PC-3 (cell line): ENCODE measurements around the gene HECTD2. TPM values are rescaled to one million over a fixed set of nuclear protein-coding genes. Genes with fewer than 3 reads are reported as not detected.

Experiments
- ATAC-seq: fragments of 200-7000 bp; cut with Tn5 transposase; 2 replicates; pipeline ENCODE4 v1.9.1; 2020; ENCODE audit warnings: mild to moderate bottlenecking, moderate library complexity
- BruUV-seq: library from RNA; stranded (reverse); fragments of 400-500 nt; replicated peaks from 2 replicates; lab custom pipeline; 2021; lab: Mats Ljungman, UMichigan
- CTCF ChIA-PET: fragments of 300-600 bp; sonication (Branson Sonifier 250); formaldehyde crosslinking; loops from one replicate; lab custom pipeline; 2022; ENCODE audit warnings: antibody characterized with exemption; lab: Charles Lee
- POLR2A ChIA-PET: fragments of 300-600 bp; sonication (Branson Sonifier 250); formaldehyde crosslinking; loops from one replicate; lab custom pipeline; 2022; ENCODE audit warnings: antibody characterized with exemption; ENCODE audit not compliant: unreplicated experiment; lab: Charles Lee
- DNase-seq: peaks from one replicate; pipeline ENCODE4 v3.0.0-alpha.2; 2015
- H2AFZ ChIP-seq: fragments of 300-600 bp; sonication (generic); 2 replicates; pipeline ENCODE4 v1.6.0; 2016; ENCODE audit warnings: antibody characterized with exemption, low read length
- H3F3A ChIP-seq: fragments of 300-600 bp; sonication (generic); one replicate; pipeline ENCODE4 v1.6.0; 2017; ENCODE audit warnings: antibody characterized with exemption, low read length, control low read depth, mild to moderate bottlenecking; ENCODE audit not compliant: unreplicated experiment
- H3K27ac ChIP-seq: fragments of 300-600 bp; sonication (generic); 2 replicates; pipeline ENCODE4 v1.5.1; 2016; ENCODE audit warnings: mild to moderate bottlenecking, low read length
- H3K27me3 ChIP-seq: fragments of 300-600 bp; sonication (generic); 2 replicates; pipeline ENCODE4 v1.6.1; 2016; ENCODE audit warnings: low read length, mixed read lengths
- H3K36me3 ChIP-seq: fragments of 300-600 bp; sonication (generic); 2 replicates; pipeline ENCODE4 v1.6.1; 2016; ENCODE audit warnings: low read depth, mixed run types, low read length, mixed read lengths
- H3K4me1 ChIP-seq: fragments of 300-600 bp; sonication (generic); 2 replicates; pipeline ENCODE4 v1.5.1; 2016; ENCODE audit warnings: low read length; ENCODE audit not compliant: insufficient read depth
- H3K4me2 ChIP-seq: fragments of 300-600 bp; sonication (generic); 2 replicates; pipeline ENCODE4 v1.6.0; 2016; ENCODE audit warnings: low read length
- H3K4me3 ChIP-seq: fragments of 300-600 bp; sonication (generic); 2 replicates; pipeline ENCODE4 v1.5.1; 2016; ENCODE audit warnings: mild to moderate bottlenecking, low read length, mixed read lengths
- H3K79me2 ChIP-seq: fragments of 300-600 bp; sonication (generic); 2 replicates; pipeline ENCODE4 v1.6.1; 2017; ENCODE audit warnings: low read length, mixed read lengths
- H3K9ac ChIP-seq: fragments of 300-600 bp; sonication (generic); 2 replicates; pipeline ENCODE4 v1.6.0; 2016; ENCODE audit warnings: mild to moderate bottlenecking, low read length
- H3K9me2 ChIP-seq: fragments of 300-600 bp; sonication (generic); replicated peaks from 2 replicates; pipeline ENCODE4 v1.6.1; 2016; ENCODE audit warnings: mixed run types, low read length, mixed read lengths
- H3K9me3 ChIP-seq: fragments of 300-600 bp; sonication (generic); 2 replicates; pipeline ENCODE4 v1.6.1; 2016; ENCODE audit warnings: low read length, mixed read lengths
- H4K20me1 ChIP-seq: fragments of 300-600 bp; sonication (generic); 2 replicates; pipeline ENCODE4 v1.6.1; 2016; ENCODE audit warnings: low read length, mixed read lengths
- CTCF ChIP-seq: fragments of 300-600 bp; sonication (generic); conservative IDR thresholded peaks from 2 replicates; pipeline ENCODE4 v1.5.1; 2017; ENCODE audit warnings: antibody characterized with exemption, low read depth, mild to moderate bottlenecking, low read length
- EZH2 ChIP-seq: fragments of 300-600 bp; sonication (generic); IDR thresholded peaks from one replicate; pipeline ENCODE4 v1.6.1; 2017; ENCODE audit warnings: antibody characterized with exemption, mild to moderate bottlenecking, low read length; ENCODE audit not compliant: unreplicated experiment
- EZH2phosphoT487 ChIP-seq: fragments of 300-600 bp; sonication (generic); IDR thresholded peaks from 2 replicates; pipeline ENCODE4 v1.6.1; 2018; ENCODE audit warnings: mild to moderate bottlenecking, antibody characterized with exemption, low read length, borderline replicate concordance
- intact Hi-C: fragments of 100-400 bp; cut with micrococcal nuclease; formaldehyde crosslinking; loops from 2 replicates; pipeline ENCODE4 v1.9.0; 2023
- total RNA-seq: library from RNA; depleted of rRNA; stranded (reverse); fragments of >200 nt; gene quantifications from 2 replicates; pipeline ENCODE4 v1.2.3, GENCODE V29; 2014

Gene HECTD2
- total RNA-seq, 1 experiment from 2014 or later, result 2.9 TPM

DNA sequence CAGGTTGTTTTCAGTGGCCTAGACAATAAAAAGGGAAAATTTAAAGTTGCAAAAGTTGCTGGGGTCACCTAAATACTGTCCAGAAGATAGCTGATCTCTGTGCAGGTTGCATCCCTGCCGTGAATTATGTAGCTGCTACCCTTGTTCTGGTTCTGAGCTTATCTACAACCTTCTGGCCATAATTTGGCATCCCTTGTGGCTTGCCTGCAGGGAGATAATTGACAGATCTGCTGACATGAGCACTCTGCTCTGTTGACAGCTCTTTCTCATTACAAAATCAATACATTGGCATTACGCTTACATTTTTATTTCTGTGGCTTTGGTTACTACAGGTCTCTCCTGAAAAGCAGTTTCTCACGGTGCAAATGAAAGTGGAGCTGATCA lies 29.3 kb upstream of the HECTD2 start:
- Histone ChIP-seq H3K4me1 (peaks cover 9% of the 10 kb centered on the region; the same call in 1 of the 2 replicates), H3K36me3 (no peaks in the 10 kb centered on the region), H2AFZ (no peak overlapping the region), H3K4me3 (no peak overlapping the region), H3K79me2 (no peaks in the 10 kb centered on the region), H3K9ac (no peak overlapping the region), H3K27me3 (no peaks in the 10 kb centered on the region; the same call in 1 of the 2 replicates), H4K20me1 (no peaks in the 10 kb centered on the region), H3K9me3 (no peaks in the 10 kb centered on the region), H3K9me2 (no peaks in the 10 kb centered on the region), H3K27ac (no peak overlapping the region), H3F3A (no peaks in the 10 kb centered on the region), H3K4me2 (no peak overlapping the region)
- POLR2A ChIA-PET, result no interaction called here
- intact Hi-C loops, result no loop called here
- no TSS peak for BruUV-seq
- no peak for DNase-seq
- TF ChIP-seq CTCF (no peak), EZH2 (no peak), EZH2phosphoT487 (no peak)
- CTCF ChIA-PET, result interaction anchor here (1.1 kb wide), 1 partner anchor 83 kb away, joined by 3 read pairs; no protein-coding TSS in a partner anchor
- ATAC-seq, result no peak

DNA sequence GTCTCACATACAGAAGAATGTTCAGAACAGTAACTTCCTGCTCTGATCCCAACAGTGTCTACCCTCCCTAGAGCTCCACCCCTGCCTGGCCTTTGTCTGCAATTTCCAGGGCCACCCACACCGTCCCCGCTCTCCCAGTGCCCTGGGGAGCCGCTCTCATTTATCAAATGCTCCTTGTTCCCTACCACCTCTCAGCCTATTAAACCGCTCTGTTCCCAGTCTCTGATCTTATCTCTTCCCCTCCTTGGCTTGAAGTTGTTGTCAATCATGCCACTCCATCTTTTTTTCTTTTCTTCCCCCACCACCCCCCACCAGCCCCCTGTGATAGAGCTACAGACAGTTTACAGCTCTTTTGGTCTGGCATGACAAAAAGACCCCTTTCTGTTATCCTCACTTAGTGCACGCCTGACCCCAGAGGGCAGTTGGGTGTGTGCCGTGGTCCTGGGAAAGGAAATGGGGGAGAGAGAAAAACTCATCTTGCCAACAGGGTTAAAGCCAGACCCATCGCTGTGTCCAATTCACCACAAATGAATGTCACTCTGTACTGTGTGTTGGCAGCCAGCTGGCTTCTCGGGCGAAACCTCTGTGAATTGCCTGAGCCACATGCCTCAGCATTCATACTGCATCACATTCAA lies 28.8 kb upstream of the HECTD2 start:
- Histone ChIP-seq H3K4me2 (no peak overlapping the region), H3F3A (no peaks in the 10 kb centered on the region), H2AFZ (no peak overlapping the region), H3K79me2 (no peaks in the 10 kb centered on the region), H4K20me1 (no peaks in the 10 kb centered on the region), H3K36me3 (no peaks in the 10 kb centered on the region), H3K27me3 (no peaks in the 10 kb centered on the region; the same call in 1 of the 2 replicates), H3K27ac (no peak overlapping the region), H3K9ac (no peak overlapping the region), H3K4me3 (no peak overlapping the region), H3K4me1 (peaks cover 9% of the 10 kb centered on the region; the same call in 1 of the 2 replicates), H3K9me3 (no peaks in the 10 kb centered on the region), H3K9me2 (no peaks in the 10 kb centered on the region)
- no peak for ATAC-seq
- BruUV-seq, result no TSS peak
- DNase-seq, result no peak
- intact Hi-C loops, result no loop called here
- POLR2A ChIA-PET, result no interaction called here
- CTCF ChIA-PET, result interaction anchor here (1.1 kb wide), 1 partner anchor 83 kb away, joined by 3 read pairs; no protein-coding TSS in a partner anchor
- TF ChIP-seq EZH2 (no peak), EZH2phosphoT487 (no peak), CTCF (no peak)

DNA sequence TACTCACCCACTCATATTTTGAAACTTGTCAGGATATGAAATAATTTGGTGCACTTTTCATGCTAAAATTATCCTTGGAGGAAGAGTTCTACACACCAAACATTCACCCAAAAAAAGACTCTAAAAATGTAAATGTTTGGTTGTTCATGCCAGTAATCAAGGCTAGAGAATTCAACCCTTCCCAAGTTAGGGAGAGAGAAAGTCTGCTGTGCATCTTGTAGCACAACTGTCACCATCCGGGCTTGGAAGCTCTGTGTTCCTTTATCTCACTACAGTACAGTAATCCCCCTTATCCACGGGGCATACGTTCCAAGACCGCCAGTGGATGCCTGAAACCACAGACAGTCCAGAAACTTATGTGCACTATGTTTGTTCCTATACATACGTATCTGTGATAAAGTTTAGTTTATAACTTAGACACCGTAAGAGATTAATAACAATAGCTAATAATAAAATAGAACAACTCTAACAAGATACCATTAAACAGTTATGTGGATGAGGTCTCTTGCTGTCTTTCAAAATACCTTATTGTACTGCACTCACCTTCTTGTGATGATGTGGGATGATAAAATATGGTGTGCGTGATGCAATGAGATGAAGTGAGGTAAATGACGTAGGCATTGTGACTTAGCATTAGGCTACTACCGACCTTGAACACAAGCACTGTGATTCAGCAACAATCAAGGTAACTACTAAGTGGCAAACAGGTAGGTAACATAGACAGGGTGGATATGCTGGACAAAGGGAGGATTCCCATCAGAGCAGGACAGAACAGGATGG lies 24.6 kb upstream of the HECTD2 start:
- no peaks in the 10 kb centered on the region; the same call in 1 of the 2 replicates for H3K27me3 ChIP-seq
- POLR2A ChIA-PET, result no interaction called here
- no peaks in the 10 kb centered on the region for H3K9me2 ChIP-seq
- DNase-seq (no peak), ATAC-seq (no peak)
- no peaks in the 10 kb centered on the region for H3F3A ChIP-seq
- no peaks in the 10 kb centered on the region for H4K20me1 ChIP-seq
- no peaks in the 10 kb centered on the region for H3K9me3 ChIP-seq
- H2AFZ ChIP-seq, result no peak overlapping the region
- CTCF ChIA-PET, result no interaction called here
- H3K4me3 ChIP-seq, result no peak overlapping the region
- no peak overlapping the region for H3K27ac ChIP-seq
- H3K4me2 ChIP-seq, result no peak overlapping the region
- H3K4me1 ChIP-seq, result no peaks in the 10 kb centered on the region
- no peaks in the 10 kb centered on the region for H3K36me3 ChIP-seq
- H3K9ac ChIP-seq, result no peak overlapping the region
- TF ChIP-seq CTCF (no peak), EZH2phosphoT487 (no peak), EZH2 (no peak)
- no TSS peak for BruUV-seq
- intact Hi-C loops, result no loop called here
- no peaks in the 10 kb centered on the region for H3K79me2 ChIP-seq
